BE2C (cell line): ENCODE results near the gene SLC35F3.

Source experiments
- DNase-seq: peaks from one replicate; pipeline ENCODE4 v3.0.0-alpha.2; 2020
- H3K27me3 ChIP-seq: fragments of 250-450 bp; sonication (Bioruptor Pico); 2 replicates; pipeline ENCODE4 v1.5.1; 2020; ENCODE audit warnings: mild to moderate bottlenecking
- H3K36me3 ChIP-seq: fragments of 250-450 bp; sonication (Bioruptor Pico); 2 replicates; pipeline ENCODE4 v1.5.1; 2020; ENCODE audit warnings: mild to moderate bottlenecking
- H3K4me1 ChIP-seq: fragments of 250-450 bp; sonication (Bioruptor Pico); 2 replicates; pipeline ENCODE4 v1.5.1; 2020
- H3K4me3 ChIP-seq: 2 replicates; pipeline ENCODE4 v1.5.1; 2011; ENCODE audit warnings: low read depth, low read length
- H3K9me3 ChIP-seq: fragments of 250-450 bp; sonication (Bioruptor Pico); 2 replicates; pipeline ENCODE4 v1.5.1; 2020
- TF ChIP-seq, protein P1 (sequence below): IDR thresholded peaks from 2 replicates; pipeline ENCODE4 v1.5.1; 2012; ENCODE audit warnings: mild to moderate bottlenecking, low read depth, low read length

SLC35F3 gene

GRCh38 chr1:234093741-234094140, 189.3 kb downstream of the SLC35F3 start:
- no peaks in the 10 kb centered on the region for H3K4me1 ChIP-seq
- no peaks in the 10 kb centered on the region for H3K36me3 ChIP-seq
- no peaks in the 10 kb centered on the region; the same call in 1 of the 2 replicates for H3K27me3 ChIP-seq
- no peaks in the 10 kb centered on the region for H3K9me3 ChIP-seq
- H3K4me3 ChIP-seq, result no peak overlapping the region
- DNase-seq, result no peak
- TF ChIP-seq, protein P1, sequence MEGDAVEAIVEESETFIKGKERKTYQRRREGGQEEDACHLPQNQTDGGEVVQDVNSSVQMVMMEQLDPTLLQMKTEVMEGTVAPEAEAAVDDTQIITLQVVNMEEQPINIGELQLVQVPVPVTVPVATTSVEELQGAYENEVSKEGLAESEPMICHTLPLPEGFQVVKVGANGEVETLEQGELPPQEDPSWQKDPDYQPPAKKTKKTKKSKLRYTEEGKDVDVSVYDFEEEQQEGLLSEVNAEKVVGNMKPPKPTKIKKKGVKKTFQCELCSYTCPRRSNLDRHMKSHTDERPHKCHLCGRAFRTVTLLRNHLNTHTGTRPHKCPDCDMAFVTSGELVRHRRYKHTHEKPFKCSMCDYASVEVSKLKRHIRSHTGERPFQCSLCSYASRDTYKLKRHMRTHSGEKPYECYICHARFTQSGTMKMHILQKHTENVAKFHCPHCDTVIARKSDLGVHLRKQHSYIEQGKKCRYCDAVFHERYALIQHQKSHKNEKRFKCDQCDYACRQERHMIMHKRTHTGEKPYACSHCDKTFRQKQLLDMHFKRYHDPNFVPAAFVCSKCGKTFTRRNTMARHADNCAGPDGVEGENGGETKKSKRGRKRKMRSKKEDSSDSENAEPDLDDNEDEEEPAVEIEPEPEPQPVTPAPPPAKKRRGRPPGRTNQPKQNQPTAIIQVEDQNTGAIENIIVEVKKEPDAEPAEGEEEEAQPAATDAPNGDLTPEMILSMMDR, result no peak

DNA sequence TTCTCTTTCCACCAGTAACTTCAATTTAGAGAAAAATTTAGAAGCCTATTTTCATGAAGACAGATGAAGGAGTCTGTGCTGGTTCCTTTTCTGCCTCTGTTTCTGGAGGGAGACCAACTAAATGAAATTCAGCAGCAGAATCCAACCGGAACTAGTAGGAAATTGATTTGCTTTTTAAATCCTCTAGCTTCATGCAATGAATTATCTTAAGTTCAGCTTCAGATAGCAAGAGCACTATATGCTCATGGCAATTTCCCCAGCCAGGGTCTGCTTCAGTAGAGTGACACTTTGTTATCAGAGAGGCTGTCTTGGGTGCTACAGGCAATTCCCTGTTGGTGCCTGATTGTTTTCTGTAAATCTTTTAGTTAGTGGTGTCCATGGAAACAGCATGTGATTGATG, 189.7 kb downstream of the SLC35F3 start:
- no peaks in the 10 kb centered on the region for H3K9me3 ChIP-seq
- no peak for DNase-seq
- H3K27me3 ChIP-seq, result no peaks in the 10 kb centered on the region; the same call in 1 of the 2 replicates
- H3K4me3 ChIP-seq, result no peak overlapping the region
- H3K36me3 ChIP-seq, result no peaks in the 10 kb centered on the region
- TF ChIP-seq, protein P1, result no peak
- H3K4me1 ChIP-seq, result no peaks in the 10 kb centered on the region

DNA sequence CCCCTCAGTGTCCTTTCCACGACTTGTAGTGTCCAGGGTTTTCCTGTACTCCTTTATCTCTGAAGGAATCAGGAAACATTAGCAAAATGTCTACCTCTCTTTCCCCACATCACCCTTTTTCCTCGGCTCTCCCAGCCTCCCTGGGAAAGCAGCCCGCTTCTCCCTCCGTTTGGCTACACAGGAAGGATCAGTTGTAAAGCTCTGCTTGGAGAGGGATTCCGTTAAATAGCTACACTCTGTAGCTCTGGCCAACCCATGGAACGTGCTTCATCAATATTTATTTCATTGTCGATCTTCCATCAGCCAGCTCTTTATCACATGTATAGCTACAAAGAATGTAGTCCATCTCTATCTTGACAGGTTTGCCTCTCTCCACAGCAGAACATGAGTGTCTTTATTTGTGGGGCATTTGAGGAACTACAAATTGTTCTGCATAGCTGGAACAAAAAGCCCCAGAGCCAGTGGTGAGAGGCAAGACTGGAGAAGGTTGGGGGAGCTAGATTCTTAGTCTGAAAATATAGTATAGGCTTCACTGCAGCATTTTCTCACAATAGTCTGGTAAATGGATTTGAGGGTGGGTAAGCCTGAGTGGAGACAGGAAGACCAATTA, 191.8 kb downstream of the SLC35F3 start:
- Histone ChIP-seq H3K36me3 (no peaks in the 10 kb centered on the region), H3K4me1 (no peaks in the 10 kb centered on the region), H3K4me3 (no peak overlapping the region), H3K27me3 (no peaks in the 10 kb centered on the region; the same call in 1 of the 2 replicates), H3K9me3 (no peaks in the 10 kb centered on the region)
- no peak for DNase-seq
- TF ChIP-seq, protein P1, result no peak

- H3K4me3 ChIP-seq, result no peak overlapping the region
- H3K36me3 ChIP-seq, result no peaks in the 10 kb centered on the region
- TF ChIP-seq, protein P1, result no peak
- H3K4me1 ChIP-seq, result no peaks in the 10 kb centered on the region
- H3K9me3 ChIP-seq, result no peaks in the 10 kb centered on the region
- H3K27me3 ChIP-seq, result no peaks in the 10 kb centered on the region
- no peak for DNase-seq
These were observed 198.1 kb downstream of the SLC35F3 start for GRCh38 chr1:234102583-234102982.

- H3K9me3 ChIP-seq, result no peaks in the 10 kb centered on the region
- DNase-seq, result no peak
- H3K36me3 ChIP-seq, result no peaks in the 10 kb centered on the region
- no peak overlapping the region for H3K4me3 ChIP-seq
- no peaks in the 10 kb centered on the region for H3K4me1 ChIP-seq
- H3K27me3 ChIP-seq, result no peaks in the 10 kb centered on the region
- TF ChIP-seq, protein P1, result no peak
These were observed 198.7 kb downstream of the SLC35F3 start for GRCh38 chr1:234103198-234103597.

- TF ChIP-seq, protein P1, result no peak
- peaks cover 11% of the 10 kb centered on the region for H3K27me3 ChIP-seq
- H3K4me3 ChIP-seq, result no peak overlapping the region
- peak; percentile 40 for DNase-seq
- no peaks in the 10 kb centered on the region for H3K9me3 ChIP-seq
- H3K4me1 ChIP-seq, result no peaks in the 10 kb centered on the region
- no peaks in the 10 kb centered on the region for H3K36me3 ChIP-seq
These were observed 201.6 kb downstream of the SLC35F3 start for GRCh38 chr1:234106032-234106431.
